Activated CD8-positive, alpha-beta T cell treated with anti-CD3 and anti-CD28 coated beads, Interleukin-2, amount 10 ng/mL, durations not matched to agents 7 days and 5 days (primary cell): ENCODE data around the gene B4GALT6. TPM values are rescaled to one million over a fixed set of nuclear protein-coding genes. Genes with fewer than 3 reads are reported as not detected.
A peak's percentile ranks its signal among the peaks of the same experiment; 100 is the strongest.

Experiments
- ATAC-seq: fragments of 150-1000 bp; cut with Tn5 transposase; one replicate; pipeline ENCODE4 v1.10.0; 2021; ENCODE audit warnings: moderate library complexity
- CTCF ChIA-PET: fragments of 350-600 bp; sonication (Branson Sonifier 250); formaldehyde crosslinking; loops from one replicate; lab custom pipeline; 2021; ENCODE audit warnings: antibody characterized with exemption; lab: Charles Lee
- POLR2A ChIA-PET: fragments of 350-600 bp; sonication (Branson Sonifier 250); formaldehyde crosslinking; loops from one replicate; lab custom pipeline; 2021; ENCODE audit warnings: antibody characterized with exemption; lab: Charles Lee
- DNase-seq: peaks from one replicate; pipeline ENCODE4 v3.0.0-alpha.2; 2020
- H3K27ac Mint-ChIP-seq: one replicate; pipeline ENCODE4 v1.8.0; 2021; ENCODE audit warnings: mild to moderate bottlenecking, mixed read lengths
- H3K27me3 Mint-ChIP-seq: one replicate; pipeline ENCODE4 v1.8.0; 2021; ENCODE audit warnings: low read depth, mixed read lengths
- H3K36me3 Mint-ChIP-seq: one replicate; pipeline ENCODE4 v1.8.0; 2021; ENCODE audit warnings: low read depth, mixed read lengths
- H3K4me1 Mint-ChIP-seq: one replicate; pipeline ENCODE4 v1.8.0; 2021; ENCODE audit warnings: low read depth, mixed read lengths
- H3K4me3 Mint-ChIP-seq: one replicate; pipeline ENCODE4 v1.8.0; 2021; ENCODE audit warnings: mild to moderate bottlenecking, mixed read lengths
- H3K9me3 Mint-ChIP-seq: one replicate; pipeline ENCODE4 v1.8.0; 2022; ENCODE audit warnings: mixed read lengths; ENCODE audit not compliant: insufficient read depth
- total RNA-seq, 2 experiments: library from RNA; stranded (reverse); gene quantifications; one replicate each; pipeline ENCODE4 v1.2.3, GENCODE V29; 2021

B4GALT6 gene
- total RNA-seq, 2 experiments from 2014 or later: 1.0 to 1.3 TPM

GRCh38 chr18:31656754-31657153, 27.6 kb downstream of the B4GALT6 start:
- Mint-ChIP-seq H3K36me3 (no peaks in the 10 kb centered on the region), H3K4me1 (peaks cover 14% of the 10 kb centered on the region), H3K9me3 (no peaks in the 10 kb centered on the region), H3K27ac (no peak overlapping the region), H3K27me3 (peaks cover 13% of the 10 kb centered on the region), H3K4me3 (no peak overlapping the region)
- ATAC-seq (no peak), DNase-seq (no peak)
- CTCF ChIA-PET: no interaction called here
- POLR2A ChIA-PET: no interaction called here

- H3K9me3 Mint-ChIP-seq: no peaks in the 10 kb centered on the region
- no peak for ATAC-seq
- POLR2A ChIA-PET: no interaction called here
- H3K36me3 Mint-ChIP-seq: no peaks in the 10 kb centered on the region
- CTCF ChIA-PET: no interaction called here
- DNase-seq: no peak
- H3K27me3 Mint-ChIP-seq: peaks cover 16% of the 10 kb centered on the region
- peaks cover 14% of the 10 kb centered on the region for H3K4me1 Mint-ChIP-seq
- H3K27ac Mint-ChIP-seq: no peak overlapping the region
- H3K4me3 Mint-ChIP-seq: no peak overlapping the region
Measured at GRCh38 chr18:31655354-31655753, 29.0 kb downstream of the B4GALT6 start.

GRCh38 chr18:31652877-31653276, 31.5 kb downstream of the B4GALT6 start:
- H3K9me3 Mint-ChIP-seq: no peaks in the 10 kb centered on the region
- no peak overlapping the region for H3K4me3 Mint-ChIP-seq
- no peak overlapping the region for H3K27ac Mint-ChIP-seq
- ChIA-PET POLR2A (no interaction called here), CTCF (no interaction called here)
- ATAC-seq (no peak), DNase-seq (no peak)
- peaks cover 5% of the 10 kb centered on the region for H3K4me1 Mint-ChIP-seq
- peaks cover 22% of the 10 kb centered on the region for H3K27me3 Mint-ChIP-seq
- H3K36me3 Mint-ChIP-seq: no peaks in the 10 kb centered on the region

GRCh38 chr18:31652357-31652756, 32.0 kb downstream of the B4GALT6 start:
- Mint-ChIP-seq H3K4me3 (no peak overlapping the region), H3K27me3 (peaks cover 24% of the 10 kb centered on the region), H3K4me1 (peaks cover 5% of the 10 kb centered on the region), H3K27ac (no peak overlapping the region), H3K36me3 (no peaks in the 10 kb centered on the region), H3K9me3 (no peaks in the 10 kb centered on the region)
- no peak for ATAC-seq
- POLR2A ChIA-PET: no interaction called here
- CTCF ChIA-PET: no interaction called here
- DNase-seq: no peak

- peaks cover 27% of the 10 kb centered on the region for H3K27me3 Mint-ChIP-seq
- no peak for ATAC-seq
- H3K4me1 Mint-ChIP-seq: peaks cover 10% of the 10 kb centered on the region
- H3K27ac Mint-ChIP-seq: no peak overlapping the region
- ChIA-PET POLR2A (no interaction called here), CTCF (interaction anchor here (1.7 kb wide), 1 partner anchor 8 kb away, joined by 6 read pairs; no protein-coding TSS in a partner anchor)
- H3K9me3 Mint-ChIP-seq: no peaks in the 10 kb centered on the region
- no peak for DNase-seq
- H3K36me3 Mint-ChIP-seq: no peaks in the 10 kb centered on the region
- no peak overlapping the region for H3K4me3 Mint-ChIP-seq
Measured at GRCh38 chr18:31651369-31651768, 33.0 kb downstream of the B4GALT6 start.

- Mint-ChIP-seq H3K4me1 (peaks cover 16% of the 10 kb centered on the region), H3K36me3 (no peaks in the 10 kb centered on the region), H3K9me3 (no peaks in the 10 kb centered on the region), H3K4me3 (no peak overlapping the region), H3K27ac (no peak overlapping the region), H3K27me3 (peaks cover 25% of the 10 kb centered on the region)
- DNase-seq: no peak
- POLR2A ChIA-PET: no interaction called here
- ATAC-seq: no peak
- CTCF ChIA-PET: interaction anchor here (1.7 kb wide), 1 partner anchor 9 kb away, joined by 6 read pairs; no protein-coding TSS in a partner anchor
Measured at GRCh38 chr18:31649978-31650719, 34.2 kb downstream of the B4GALT6 start.

GRCh38 chr18:31649449-31649848, 34.9 kb downstream of the B4GALT6 start:
- Mint-ChIP-seq H3K4me1 (peaks cover 16% of the 10 kb centered on the region), H3K36me3 (no peaks in the 10 kb centered on the region), H3K27me3 (peaks cover 25% of the 10 kb centered on the region), H3K9me3 (no peaks in the 10 kb centered on the region), H3K4me3 (no peak overlapping the region), H3K27ac (no peak overlapping the region)
- POLR2A ChIA-PET: no interaction called here
- DNase-seq: no peak
- no peak for ATAC-seq
- CTCF ChIA-PET: no interaction called here

- peaks cover 27% of the 10 kb centered on the region for H3K27me3 Mint-ChIP-seq
- H3K4me1 Mint-ChIP-seq: peaks cover 16% of the 10 kb centered on the region
- ChIA-PET CTCF (no interaction called here), POLR2A (no interaction called here)
- no peak overlapping the region for H3K27ac Mint-ChIP-seq
- ATAC-seq (no peak), DNase-seq (no peak)
- H3K36me3 Mint-ChIP-seq: no peaks in the 10 kb centered on the region
- no peaks in the 10 kb centered on the region for H3K9me3 Mint-ChIP-seq
- no peak overlapping the region for H3K4me3 Mint-ChIP-seq
Measured at GRCh38 chr18:31648966-31649429, 35.4 kb downstream of the B4GALT6 start.

- no peak for DNase-seq
- no peak overlapping the region for H3K27ac Mint-ChIP-seq
- POLR2A ChIA-PET: no interaction called here
- peaks cover 27% of the 10 kb centered on the region for H3K27me3 Mint-ChIP-seq
- H3K4me1 Mint-ChIP-seq: peaks cover 16% of the 10 kb centered on the region
- no peaks in the 10 kb centered on the region for H3K9me3 Mint-ChIP-seq
- ATAC-seq: no peak
- no peaks in the 10 kb centered on the region for H3K36me3 Mint-ChIP-seq
- CTCF ChIA-PET: no interaction called here
- no peak overlapping the region for H3K4me3 Mint-ChIP-seq
Measured at GRCh38 chr18:31648458-31648857, 35.9 kb downstream of the B4GALT6 start.

GRCh38 chr18:31647127-31647753, 37.1 kb downstream of the B4GALT6 start:
- Mint-ChIP-seq H3K9me3 (no peaks in the 10 kb centered on the region), H3K27me3 (peaks cover 21% of the 10 kb centered on the region), H3K27ac (no peak overlapping the region), H3K4me1 (peaks cover 11% of the 10 kb centered on the region), H3K4me3 (no peak overlapping the region), H3K36me3 (no peaks in the 10 kb centered on the region)
- ChIA-PET CTCF (interaction anchor here (1.6 kb wide), 1 partner anchor 75 kb away, joined by 3 read pairs; no protein-coding TSS in a partner anchor), POLR2A (no interaction called here)
- ATAC-seq: no peak
- no peak for DNase-seq

GRCh38 chr18:31646332-31647126, 37.9 kb downstream of the B4GALT6 start:
- no peaks in the 10 kb centered on the region for H3K9me3 Mint-ChIP-seq
- ChIA-PET CTCF (interaction anchor here (0.5 to 1.6 kb wide), 3 partner anchors 12 to 95 kb away, joined by 3 read pairs; no protein-coding TSS in a partner anchor), POLR2A (no interaction called here)
- H3K4me3 Mint-ChIP-seq: no peak overlapping the region
- DNase-seq (no peak), ATAC-seq (no peak)
- H3K36me3 Mint-ChIP-seq: no peaks in the 10 kb centered on the region
- H3K27ac Mint-ChIP-seq: peak overlapping the region; percentile 47
- peaks cover 21% of the 10 kb centered on the region for H3K27me3 Mint-ChIP-seq
- H3K4me1 Mint-ChIP-seq: peaks cover 11% of the 10 kb centered on the region
